Left ventricle myocardium inferior (tissue), 1 donor: Measurements from ENCODE around the gene GLIPR1L2. TPM values are rescaled to one million over a fixed set of nuclear protein-coding genes. Genes with fewer than 3 reads are reported as not detected.

ENCODE experiments used
- DNase-seq: peaks from one replicate; pipeline ENCODE4 v3.0.0-alpha.2; 2020
- H3K27ac ChIP-seq: fragments of 200-600 bp; replicated peaks from 2 replicates; pipeline ENCODE4 v1.8.0; 2021
- H3K27me3 ChIP-seq: fragments of 200-600 bp; 2 replicates; pipeline ENCODE4 v1.8.0; 2021; ENCODE audit warnings: low read depth
- H3K36me3 ChIP-seq: fragments of 200-600 bp; 2 replicates; pipeline ENCODE4 v1.8.0; 2021
- H3K4me1 ChIP-seq: fragments of 200-600 bp; 2 replicates; pipeline ENCODE4 v1.8.0; 2021
- H3K4me3 ChIP-seq: fragments of 200-600 bp; 2 replicates; pipeline ENCODE4 v1.8.0; 2021; ENCODE audit warnings: mild to moderate bottlenecking, moderate library complexity
- H3K9me3 ChIP-seq: fragments of 200-600 bp; replicated peaks from 2 replicates; pipeline ENCODE4 v1.8.0; 2021
- CTCF ChIP-seq: fragments of 200-600 bp; IDR thresholded peaks from 2 replicates; pipeline ENCODE4 v1.8.0; 2021; ENCODE audit warnings: antibody characterized with exemption, mild to moderate bottlenecking, borderline replicate concordance
- intact Hi-C: fragments of 100-400 bp; cut with micrococcal nuclease; formaldehyde crosslinking; loops from one replicate; pipeline ENCODE4 v1.11.0; 2022
- total RNA-seq: library from RNA; stranded (reverse); fragmentation: NEBNext Ultra II Directional; extraction: Animal tissue kit (Norgen Biotek cat#: 25700); gene quantifications from one replicate; pipeline ENCODE4 v1.2.1, GENCODE V29; 2021
- donor health status: DM: no; HTN: yes; CAD: no; lungs with severe emphysema.

The GLIPR1L2 gene
- total RNA-seq, 1 donor from 2014 or later: 1.5 TPM

DNA sequence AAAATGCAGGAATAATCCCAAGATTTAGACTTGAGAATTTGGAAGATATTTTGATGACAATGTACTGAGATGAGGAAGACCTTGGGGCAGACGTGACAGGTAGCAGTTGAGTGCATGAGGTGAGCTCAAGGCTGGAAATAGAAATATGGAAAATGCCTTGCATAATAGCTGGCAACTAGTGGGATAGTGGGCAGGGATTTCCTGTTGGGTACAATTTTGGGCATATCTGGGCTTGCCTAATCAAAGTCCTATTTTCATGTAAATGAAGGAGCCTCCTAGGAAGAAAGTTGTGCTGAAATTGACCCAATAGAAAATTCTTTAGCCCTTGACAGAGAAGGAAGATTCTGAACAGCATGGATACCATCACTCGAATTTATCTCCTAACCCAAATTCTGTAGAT, 83.2 kb downstream of the GLIPR1L2 start:
- Histone ChIP-seq H3K4me1 (no peaks in the 10 kb centered on the region), H3K4me3 (no peak overlapping the region), H3K27ac (no peak overlapping the region), H3K9me3 (no peaks in the 10 kb centered on the region), H3K27me3 (no peaks in the 10 kb centered on the region), H3K36me3 (no peaks in the 10 kb centered on the region)
- no peak for DNase-seq
- no peak for TF ChIP-seq CTCF
- intact Hi-C loops: no loop called here

- H3K9me3 ChIP-seq: no peaks in the 10 kb centered on the region
- peaks cover 3% of the 10 kb centered on the region for H3K4me1 ChIP-seq
- no peaks in the 10 kb centered on the region for H3K36me3 ChIP-seq
- DNase-seq: no peak
- intact Hi-C loops: no loop called here
- no peak overlapping the region for H3K27ac ChIP-seq
- no peak overlapping the region for H3K4me3 ChIP-seq
- TF ChIP-seq CTCF: no peak
- H3K27me3 ChIP-seq: no peaks in the 10 kb centered on the region
Observed at GRCh38 chr12:75476071-75476470, 85.2 kb downstream of the GLIPR1L2 start.

DNA sequence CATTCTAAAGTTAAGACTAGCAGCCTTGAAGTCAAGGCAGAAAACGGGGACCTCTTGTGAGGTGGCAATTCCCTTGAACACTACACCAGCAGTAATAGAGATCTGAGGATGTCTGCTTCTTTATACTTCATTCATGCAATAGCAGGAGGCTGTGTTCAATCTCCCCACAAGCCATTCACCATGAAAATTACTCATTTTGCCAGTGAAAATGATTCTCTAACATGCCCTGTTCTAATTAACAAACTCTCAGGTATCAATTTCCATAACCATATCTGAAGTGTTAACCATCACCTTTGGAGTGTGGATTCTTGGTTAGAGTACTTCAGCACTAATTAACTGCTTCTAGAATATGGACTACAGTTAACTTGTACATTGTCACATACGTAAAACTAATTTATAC, 86.2 kb downstream of the GLIPR1L2 start:
- Histone ChIP-seq H3K36me3 (no peaks in the 10 kb centered on the region), H3K27ac (no peak overlapping the region), H3K4me3 (no peak overlapping the region), H3K27me3 (no peaks in the 10 kb centered on the region), H3K9me3 (no peaks in the 10 kb centered on the region), H3K4me1 (peaks cover 3% of the 10 kb centered on the region)
- intact Hi-C loops: no loop called here
- no peak for TF ChIP-seq CTCF
- no peak for DNase-seq

DNA sequence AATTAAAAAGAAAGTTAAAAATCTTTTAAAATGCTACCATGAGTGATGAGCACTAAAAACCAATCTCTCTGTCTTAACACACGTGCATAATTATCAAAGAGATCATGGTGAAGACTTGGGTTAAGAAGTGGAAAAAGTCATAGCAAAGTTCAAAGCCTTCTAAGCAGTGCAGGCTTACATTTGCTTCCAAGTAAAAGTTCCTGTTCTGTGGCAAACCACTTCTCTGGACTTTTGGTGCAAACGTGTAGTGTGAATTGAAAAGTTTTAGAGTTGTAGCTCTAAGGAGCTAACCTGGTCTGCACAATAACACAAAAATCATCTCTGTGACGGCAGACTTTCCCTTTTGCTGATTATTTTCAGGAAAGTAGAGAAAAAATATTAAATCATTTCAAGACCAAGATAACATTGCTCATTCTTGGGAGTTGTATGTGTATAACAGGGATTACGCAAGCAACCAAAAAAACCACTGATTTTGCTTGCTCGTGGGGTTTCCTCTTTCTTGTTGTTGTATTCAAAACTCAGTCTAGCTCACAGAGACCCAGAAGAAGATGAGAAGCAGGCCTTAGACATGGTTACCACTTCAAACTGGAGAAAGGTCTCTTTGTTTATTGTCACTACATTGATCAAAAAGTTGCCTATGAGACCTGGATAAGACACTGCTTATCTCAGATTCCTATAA, 87.4 kb downstream of the GLIPR1L2 start:
- Histone ChIP-seq H3K27me3 (no peaks in the 10 kb centered on the region), H3K4me3 (no peak overlapping the region), H3K4me1 (peaks cover 3% of the 10 kb centered on the region), H3K9me3 (no peaks in the 10 kb centered on the region), H3K36me3 (no peaks in the 10 kb centered on the region), H3K27ac (peak overlapping the region; percentile 27)
- DNase-seq: no peak
- intact Hi-C loops: no loop called here
- TF ChIP-seq CTCF: no peak

DNA sequence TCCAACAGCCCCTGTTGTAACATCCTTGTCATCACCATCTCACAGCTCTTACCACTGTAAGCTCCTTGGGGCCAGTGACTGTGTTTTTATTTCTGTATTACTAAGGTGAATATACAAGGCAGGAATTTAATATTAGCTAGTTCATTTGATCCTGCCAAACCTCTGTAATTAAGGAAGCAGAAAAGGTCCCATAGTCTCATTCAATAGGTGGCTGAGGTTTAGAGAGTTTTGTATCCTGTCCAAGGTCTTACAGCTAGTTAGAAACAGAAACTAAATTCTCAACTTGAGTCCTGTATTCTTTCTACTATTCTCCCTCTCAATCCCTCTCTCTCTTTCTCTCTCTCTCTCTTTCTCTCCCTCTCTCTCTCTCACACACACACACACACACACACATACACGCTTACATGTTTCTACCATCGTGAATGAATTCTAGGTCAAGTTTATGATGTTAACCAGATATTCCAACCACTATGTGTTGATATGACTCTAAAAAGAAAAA, 89.1 kb downstream of the GLIPR1L2 start:
- H3K4me3 ChIP-seq: peak overlapping the region; percentile 60
- no peaks in the 10 kb centered on the region for H3K27me3 ChIP-seq
- no peaks in the 10 kb centered on the region for H3K9me3 ChIP-seq
- H3K36me3 ChIP-seq: no peaks in the 10 kb centered on the region
- peaks cover 3% of the 10 kb centered on the region for H3K4me1 ChIP-seq
- no peak for DNase-seq
- intact Hi-C loops: no loop called here
- peak overlapping the region; percentile 68 for H3K27ac ChIP-seq
- no peak for TF ChIP-seq CTCF
